Uterus (tissue), 4 donors: ENCODE measurements around the gene RSBN1L. TPM values are rescaled to one million over a fixed set of nuclear protein-coding genes. Genes with fewer than 3 reads are reported as not detected.
A peak's percentile ranks its signal among the peaks of the same experiment; 100 is the strongest.

Experiments
- DNase-seq, 2 donors: peaks; one replicate each; pipeline ENCODE4 v3.0.0-alpha.2; 2019 to 2020
- H3K27ac ChIP-seq, 2 donors: fragments of 200-600 bp; sonication (generic); 1 replicate in 1 of 2; 2 replicates in 1 of 2; pipeline ENCODE4 v1.5.1; 2016 to 2018
- H3K27me3 ChIP-seq, 2 donors: fragments of 200-600 bp; sonication (generic); one replicate each; pipeline ENCODE4 v1.5.1; 2018 to 2019; ENCODE audit warnings: control low read depth in 1 of 2
- H3K36me3 ChIP-seq, 2 donors: fragments of 200-600 bp; sonication (generic); one replicate each; pipeline ENCODE4 v1.5.1; 2019; ENCODE audit warnings: control low read depth in 1 of 2
- H3K4me1 ChIP-seq, 2 donors: fragments of 200-600 bp; sonication (generic); one replicate each; pipeline ENCODE4 v1.5.1; 2018 to 2019; ENCODE audit warnings: control low read depth in 1 of 2
- H3K4me3 ChIP-seq, 2 donors: fragments of 200-600 bp; sonication (generic); 1 replicate in 1 of 2; 2 replicates in 1 of 2; pipeline ENCODE4 v1.5.1; 2018 to 2019; ENCODE audit warnings: mild to moderate bottlenecking in 1 of 2
- H3K9me3 ChIP-seq, 2 donors: fragments of 200-600 bp; sonication (generic); one replicate each; pipeline ENCODE4 v1.5.1; 2019; ENCODE audit warnings: control low read depth in 1 of 2
- CTCF ChIP-seq, 4 experiments: fragments of 200-600 bp in 2 of 4; fragments of 450-650 bp in 2 of 4; sonication (generic) in 2 of 4; IDR thresholded peaks; one replicate each; pipeline ENCODE4 v1.5.1; 2016 to 2019; ENCODE audit warnings: antibody characterized with exemption in 4 of 4, mild to moderate bottlenecking in 2 of 4, moderate library complexity in 1 of 4
- POLR2A ChIP-seq, 2 donors: fragments of 450-650 bp; IDR thresholded peaks; one replicate each; pipeline ENCODE4 v1.6.1; 2016; ENCODE audit warnings: antibody characterized with exemption in 2 of 2, mild to moderate bottlenecking in 1 of 2, moderate library complexity in 1 of 2
- intact Hi-C: fragments of 100-400 bp; cut with DNase I; formaldehyde crosslinking; loops from one replicate; pipeline ENCODE4 v1.15.1; 2023; ENCODE audit warnings: low total_unique reads
- total RNA-seq, 4 donors: library from RNA; depleted of rRNA in 3 of 4; stranded (reverse); fragments of >200 nt in 3 of 4; gene quantifications; one replicate each; pipeline versions ENCODE4 v1.1.0 to v1.2.4, GENCODE V29; 2014 to 2023
- donor health status: DM: yes; HTN: yes; CAD: no.

RSBN1L gene
- total RNA-seq, 4 donors from 2014 or later, result 25.1 to 55.7 (median 42.5) TPM

GRCh38 chr7:77696643-77697534 is 630 bp downstream of the RSBN1L start:
- intact Hi-C loops, result no loop called here
- no peaks in the 10 kb centered on the region for H3K36me3 ChIP-seq
- TF ChIP-seq CTCF (IDR thresholded peaks at IDR 0.05) (no peak), POLR2A (IDR thresholded peaks at IDR 0.05) (peak in 1 of 2 donors; percentile 51)
- peak; percentile 49 to 55 for DNase-seq
- no peaks in the 10 kb centered on the region for H3K27me3 ChIP-seq
- H3K27ac ChIP-seq, result peak overlapping the region; percentile 92 to 97
- H3K4me3 ChIP-seq, result peak overlapping the region; percentile 73 to 96
- no peaks in the 10 kb centered on the region for H3K9me3 ChIP-seq
- H3K4me1 ChIP-seq, result peaks cover 0 to 7% of the 10 kb centered on the region in 2 donors

GRCh38 chr7:77697535-77697831 is 1.2 kb downstream of the RSBN1L start:
- TF ChIP-seq POLR2A (IDR thresholded peaks at IDR 0.05) (peak in 1 of 2 donors; percentile 3), CTCF (IDR thresholded peaks at IDR 0.05) (no peak)
- peak overlapping the region; percentile 92 to 97 for H3K27ac ChIP-seq
- H3K36me3 ChIP-seq, result no peaks in the 10 kb centered on the region
- H3K27me3 ChIP-seq, result no peaks in the 10 kb centered on the region
- intact Hi-C loops, result no loop called here
- H3K9me3 ChIP-seq, result no peaks in the 10 kb centered on the region
- peaks cover 0 to 7% of the 10 kb centered on the region in 2 donors for H3K4me1 ChIP-seq
- DNase-seq, result peak in 1 of 2 donors; percentile 38
- H3K4me3 ChIP-seq, result peak overlapping the region; percentile 73 to 96

GRCh38 chr7:77698042-77698625 is 1.9 kb downstream of the RSBN1L start:
- Histone ChIP-seq H3K27ac (peak overlapping the region; percentile 92 to 97), H3K36me3 (no peaks in the 10 kb centered on the region), H3K27me3 (no peaks in the 10 kb centered on the region), H3K9me3 (no peaks in the 10 kb centered on the region), H3K4me1 (peaks cover 0 to 7% of the 10 kb centered on the region in 2 donors), H3K4me3 (peak overlapping the region; percentile 73 to 96)
- intact Hi-C loops, result no loop called here
- no peak for TF ChIP-seq CTCF (IDR thresholded peaks at IDR 0.05)
- TF ChIP-seq POLR2A (IDR thresholded peaks at IDR 0.05), result no peak
- no peak for DNase-seq

GRCh38 chr7:77699056-77699455 is 2.8 kb downstream of the RSBN1L start:
- TF ChIP-seq POLR2A (IDR thresholded peaks at IDR 0.05) (no peak), CTCF (IDR thresholded peaks at IDR 0.05) (no peak)
- Histone ChIP-seq H3K9me3 (no peaks in the 10 kb centered on the region), H3K27ac (peak overlapping the region; percentile 4 to 97)

GRCh38 chr7:77702513-77702912 is 6.3 kb downstream of the RSBN1L start:
- no peak for DNase-seq
- no peaks in the 10 kb centered on the region for H3K36me3 ChIP-seq
- no peaks in the 10 kb centered on the region for H3K4me1 ChIP-seq
- intact Hi-C loops, result no loop called here
- no peak overlapping the region for H3K27ac ChIP-seq
- no peaks in the 10 kb centered on the region for H3K9me3 ChIP-seq
- no peaks in the 10 kb centered on the region for H3K27me3 ChIP-seq
- TF ChIP-seq POLR2A (IDR thresholded peaks at IDR 0.05) (no peak), CTCF (IDR thresholded peaks at IDR 0.05) (no peak)
- no peak overlapping the region for H3K4me3 ChIP-seq

More at GRCh38 chr7:77699056-77699455, 2.8 kb downstream of the RSBN1L start:
- no peak for DNase-seq
- H3K27me3 ChIP-seq, result no peaks in the 10 kb centered on the region
- peaks cover 0 to 7% of the 10 kb centered on the region in 2 donors for H3K4me1 ChIP-seq
- no peaks in the 10 kb centered on the region for H3K36me3 ChIP-seq
- intact Hi-C loops, result no loop called here
- H3K4me3 ChIP-seq, result no peak overlapping the region
